ENCODE results near the gene DPP7.

The DPP7 gene
- total RNA-seq, result 80.9 to 311 (median 155) reads per million in 18 experiments

- peak; percentile 60 to 84 for DNase-seq
Observed at GRCh38 chr9:137114613-137115393, at the start of gene DPP7. Gene DPP7, minus strand, starts transcription at chr9:137114733. Its CDS starts 20 bp downstream, at chr9:137114713.

- DNase-seq, result no peak
Observed at GRCh38 chr9:137163805-137164204, 49.3 kb upstream of the DPP7 start.

- no peak for DNase-seq
Observed at GRCh38 chr9:137163365-137163715, 48.8 kb upstream of the DPP7 start.

- no peak for DNase-seq
Observed at GRCh38 chr9:137162505-137163364, 48.2 kb upstream of the DPP7 start.

- no peak for DNase-seq
Observed at GRCh38 chr9:137161558-137162486, 47.3 kb upstream of the DPP7 start.

GRCh38 chr9:137160716-137161557 is 46.4 kb upstream of the DPP7 start:
- no peak for DNase-seq

GRCh38 chr9:137160054-137160425 is 45.5 kb upstream of the DPP7 start:
- no peak for DNase-seq

- DNase-seq, result no peak
Observed at GRCh38 chr9:137159105-137160053, 44.8 kb upstream of the DPP7 start.

- no peak for DNase-seq
Observed at GRCh38 chr9:137158625-137159024, 44.1 kb upstream of the DPP7 start.

- DNase-seq, result no peak
Observed at GRCh38 chr9:137157618-137158415, 43.3 kb upstream of the DPP7 start.

- peak; percentile 66 to 85 for DNase-seq
Observed at GRCh38 chr9:137156567-137157375, 42.2 kb upstream of the DPP7 start.

GRCh38 chr9:137152844-137153405 is 38.4 kb upstream of the DPP7 start:
- no peak for DNase-seq

- DNase-seq, result peak; percentile 40 to 58
Observed at GRCh38 chr9:137150617-137151457, 36.3 kb upstream of the DPP7 start.

GRCh38 chr9:137149942-137150616 is 35.5 kb upstream of the DPP7 start:
- no peak for DNase-seq

- no peak for DNase-seq
Observed at GRCh38 chr9:137149363-137149762, 34.8 kb upstream of the DPP7 start.

- DNase-seq, result no peak
Observed at GRCh38 chr9:137148661-137149060, 34.1 kb upstream of the DPP7 start.

- no peak for DNase-seq
Observed at GRCh38 chr9:137148242-137148641, 33.7 kb upstream of the DPP7 start.

Data from inflammatory macrophage (primary cell).